GM23338 (cell line): Measurements from ENCODE around the gene DLG5. TPM values are rescaled to one million over a fixed set of nuclear protein-coding genes. Genes with fewer than 3 reads are reported as not detected.

Experiments
- ATAC-seq: fragments of 200-7000 bp; cut with Tn5 transposase; 3 replicates; pipeline ENCODE4 v1.9.1; 2020
- DNase-seq: peaks from one replicate; pipeline ENCODE4 v3.0.0-alpha.2; 2015; ENCODE audit warnings: low spot score
- H2AFZ ChIP-seq: fragments of 200-600 bp; sonication (generic); 2 replicates; pipeline ENCODE4 v1.8.0; 2016; ENCODE audit warnings: antibody characterized with exemption, mild to moderate bottlenecking, moderate library complexity
- H3F3A ChIP-seq: fragments of 200-600 bp; sonication (generic); replicated peaks from 2 replicates; pipeline ENCODE4 v1.8.0; 2017; ENCODE audit warnings: antibody characterized with exemption, mixed run types, low read depth
- H3K27ac ChIP-seq: fragments of 200-600 bp; sonication (generic); 2 replicates; pipeline ENCODE4 v1.6.1; 2016; ENCODE audit warnings: low read depth
- H3K27me3 ChIP-seq: fragments of 200-600 bp; sonication (generic); 2 replicates; pipeline ENCODE4 v1.8.0; 2016; ENCODE audit warnings: mild to moderate bottlenecking, mixed run types, moderate library complexity; ENCODE audit not compliant: insufficient read depth
- H3K36me3 ChIP-seq: fragments of 200-600 bp; sonication (generic); 2 replicates; pipeline ENCODE4 v1.8.0; 2016; ENCODE audit warnings: mild to moderate bottlenecking; ENCODE audit not compliant: insufficient read depth
- H3K4me1 ChIP-seq: fragments of 200-600 bp; sonication (generic); 2 replicates; pipeline ENCODE4 v1.8.0; 2016; ENCODE audit warnings: mild to moderate bottlenecking, moderate library complexity; ENCODE audit not compliant: insufficient read depth
- H3K4me2 ChIP-seq: fragments of 200-600 bp; sonication (generic); 2 replicates; pipeline ENCODE4 v1.7.1; 2017; ENCODE audit warnings: mixed run types
- H3K4me3 ChIP-seq: fragments of 200-600 bp; sonication (generic); 2 replicates; pipeline ENCODE4 v1.6.1; 2016; ENCODE audit warnings: mixed run types
- H3K79me2 ChIP-seq: fragments of 200-600 bp; sonication (generic); replicated peaks from 2 replicates; pipeline ENCODE4 v1.8.0; 2017; ENCODE audit warnings: mild to moderate bottlenecking; ENCODE audit not compliant: insufficient read depth
- H3K9me2 ChIP-seq: fragments of 200-600 bp; sonication (generic); 2 replicates; pipeline ENCODE4 v1.8.0; 2017; ENCODE audit not compliant: insufficient read depth
- H4K20me1 ChIP-seq: fragments of 200-600 bp; sonication (generic); replicated peaks from 2 replicates; pipeline ENCODE4 v1.8.0; 2017; ENCODE audit warnings: mild to moderate bottlenecking; ENCODE audit not compliant: insufficient read depth
- H3K27ac Mint-ChIP-seq: 2 replicates; pipeline ENCODE4 v1.8.0; 2020; ENCODE audit warnings: inconsistent platforms, mild to moderate bottlenecking, moderate library complexity, mixed read lengths
- H3K27me3 Mint-ChIP-seq: 3 replicates; pipeline ENCODE4 v1.8.0; 2022; ENCODE audit warnings: low read depth, mild to moderate bottlenecking, moderate library complexity, mixed read lengths, inconsistent platforms; ENCODE audit not compliant: insufficient read depth, poor library complexity
- H3K36me3 Mint-ChIP-seq: 3 replicates; pipeline ENCODE4 v1.8.0; 2021; ENCODE audit warnings: low read depth, mild to moderate bottlenecking, inconsistent platforms, moderate library complexity, mixed read lengths
- H3K4me1 Mint-ChIP-seq: 3 replicates; pipeline ENCODE4 v1.8.0; 2020; ENCODE audit warnings: mild to moderate bottlenecking, inconsistent platforms, mixed read lengths
- H3K4me3 Mint-ChIP-seq: 3 replicates; pipeline ENCODE4 v1.8.0; 2021; ENCODE audit warnings: moderate library complexity, mild to moderate bottlenecking, inconsistent platforms, mixed read lengths
- H3K9me3 Mint-ChIP-seq: 3 replicates; pipeline ENCODE4 v1.8.0; 2020; ENCODE audit warnings: moderate library complexity, mild to moderate bottlenecking, inconsistent platforms, mixed read lengths
- CREB1 ChIP-seq: fragments of 250-450 bp; sonication (Bioruptor Pico); IDR thresholded peaks from 2 replicates; pipeline ENCODE4 v1.5.0; 2020; ENCODE audit warnings: low read depth, mild to moderate bottlenecking, moderate library complexity
- EZH2 ChIP-seq: fragments of 200-600 bp; sonication (generic); IDR thresholded peaks from one replicate; pipeline ENCODE4 v1.8.0; 2017; ENCODE audit warnings: antibody characterized with exemption, mild to moderate bottlenecking, low read depth; ENCODE audit not compliant: unreplicated experiment
- EZH2phosphoT487 ChIP-seq: fragments of 200-600 bp; sonication (generic); IDR thresholded peaks from one replicate; pipeline ENCODE4 v1.8.1; 2018; ENCODE audit warnings: antibody characterized with exemption; ENCODE audit not compliant: unreplicated experiment
- JUNB ChIP-seq: IDR thresholded peaks from one replicate; pipeline ENCODE4 v1.6.1; 2016; ENCODE audit warnings: antibody characterized with exemption; ENCODE audit not compliant: unreplicated experiment
- NANOG ChIP-seq: IDR thresholded peaks from 2 replicates; pipeline ENCODE4 v1.6.1; 2016; ENCODE audit warnings: antibody characterized with exemption, borderline replicate concordance
- POLR2AphosphoS5 ChIP-seq: IDR thresholded peaks from 2 replicates; pipeline ENCODE4 v1.6.1; 2016; ENCODE audit warnings: antibody characterized with exemption, low read depth
- STAT1 ChIP-seq: IDR thresholded peaks from one replicate; pipeline ENCODE4 v1.6.1; 2016; ENCODE audit warnings: antibody characterized with exemption; ENCODE audit not compliant: unreplicated experiment
- ZNF114 ChIP-seq: fragments of 250-450 bp; sonication (Bioruptor Pico); IDR thresholded peaks from 2 replicates; pipeline ENCODE4 v1.5.0; 2020; ENCODE audit warnings: mild to moderate bottlenecking, moderate library complexity
- ZNF462 ChIP-seq: fragments of 250-450 bp; sonication (Bioruptor Pico); IDR thresholded peaks from 2 replicates; pipeline ENCODE4 v1.5.0; 2020; ENCODE audit warnings: mild to moderate bottlenecking, moderate library complexity
- polyA plus RNA-seq: library from polyadenylated mRNA; unstranded; fragments of >200 nt; fragmentation: Nextera tagmentation; extraction: Ambion mirVana; gene quantifications from 2 replicates; pipeline ENCODE4 v1.2.1, GENCODE V29; 2016
- total RNA-seq: library from RNA; depleted of rRNA; stranded (reverse); fragments of >200 nt; shearing (Covaris generic); gene quantifications from 2 replicates; pipeline ENCODE4 v1.2.3, GENCODE V29; 2014

Gene DLG5
- total and polyA plus RNA-seq, 2 experiments from 2014 or later: 7.4 to 66.6 TPM

- TF ChIP-seq ZNF462 (CRISPR knock-in tag) (no peak), STAT1 (no peak), CREB1 (CRISPR knock-in tag) (no peak), ZNF114 (CRISPR knock-in tag) (no peak), NANOG (no peak), JUNB (no peak), EZH2 (no peak), EZH2phosphoT487 (no peak), POLR2AphosphoS5 (no peak)
These were observed 154.7 kb downstream of the DLG5 start (continued) for GRCh38 chr10:77771851-77772250.

- DNase-seq (no peak), ATAC-seq (no peak)
- no peak overlapping the region for H3K4me3 ChIP-seq
- H3K4me2 ChIP-seq: no peak overlapping the region
- no peaks in the 10 kb centered on the region for H3K4me1 ChIP-seq
- peaks cover 2% of the 10 kb centered on the region for H3K9me3 Mint-ChIP-seq
- H3F3A ChIP-seq: no peaks in the 10 kb centered on the region
- no peaks in the 10 kb centered on the region for H4K20me1 ChIP-seq
- H3K27ac ChIP-seq: no peak overlapping the region
- no peak for TF ChIP-seq EZH2phosphoT487
- no peak for TF ChIP-seq ZNF462 (CRISPR knock-in tag)
- H3K9me2 ChIP-seq: no peaks in the 10 kb centered on the region
- H3K36me3 ChIP-seq: no peaks in the 10 kb centered on the region
- H3K36me3 Mint-ChIP-seq: peaks cover 6% of the 10 kb centered on the region; the same call in 2 of the 3 replicates
- no peaks in the 10 kb centered on the region for H3K27me3 ChIP-seq
- H3K27me3 Mint-ChIP-seq: peaks cover 7% of the 10 kb centered on the region
- no peak overlapping the region for H3K27ac Mint-ChIP-seq
- H2AFZ ChIP-seq: no peak overlapping the region
- H3K4me3 Mint-ChIP-seq: no peak overlapping the region
- peaks cover 4% of the 10 kb centered on the region for H3K4me1 Mint-ChIP-seq
- no peaks in the 10 kb centered on the region for H3K79me2 ChIP-seq
These were observed 155.1 kb downstream of the DLG5 start for GRCh38 chr10:77771450-77771849.
